CD4-positive, alpha-beta memory T cell (primary cell): ENCODE data around the gene JAK1. TPM values are rescaled to one million over a fixed set of nuclear protein-coding genes. Genes with fewer than 3 reads are reported as not detected.
"Not testable (repeated sequence)": the region's sequence is repeated elsewhere in the genome, so short reads cannot be mapped to it uniquely, and the experiment has no call there.

ENCODE experiments used
- CTCF ChIA-PET: fragments of 350-600 bp; sonication (Branson Sonifier 250); formaldehyde crosslinking; loops from one replicate; lab custom pipeline; 2021; ENCODE audit warnings: inconsistent platforms; ENCODE audit not compliant: partially characterized antibody; lab: Charles Lee
- POLR2A ChIA-PET: fragments of 350-600 bp; sonication (Branson Sonifier 250); formaldehyde crosslinking; loops from one replicate; lab custom pipeline; 2021; ENCODE audit not compliant: partially characterized antibody; lab: Charles Lee
- DNase-seq, 5 donors: peaks; one replicate each; pipeline versions ENCODE4 v3.0.0 to v3.0.0-alpha.2; 2020 to 2022; ENCODE audit warnings: mixed read lengths in 1 of 5
- H3K27ac ChIP-seq: one replicate; pipeline ENCODE4 v1.7.0; 2013; ENCODE audit warnings: low read depth, low read length
- H3K27me3 ChIP-seq: 2 replicates; pipeline ENCODE4 v1.7.0; 2013; ENCODE audit warnings: mild to moderate bottlenecking, low read length, moderate library complexity; ENCODE audit not compliant: insufficient read depth
- H3K36me3 ChIP-seq: 2 replicates; pipeline ENCODE4 v1.7.0; 2013; ENCODE audit warnings: mild to moderate bottlenecking, low read length, moderate library complexity; ENCODE audit not compliant: insufficient read depth
- H3K4me1 ChIP-seq: 2 replicates; pipeline ENCODE4 v1.7.0; 2013; ENCODE audit warnings: mild to moderate bottlenecking, low read length, moderate library complexity; ENCODE audit not compliant: insufficient read depth
- H3K4me3 ChIP-seq, 2 donors: one replicate each; pipeline ENCODE4 v1.7.0; 2013; ENCODE audit warnings: low read length in 2 of 2, mild to moderate bottlenecking in 1 of 2
- H3K9me3 ChIP-seq, 2 donors: one replicate each; pipeline ENCODE4 v1.7.0; 2013; ENCODE audit warnings: low read length in 2 of 2, control low read depth in 1 of 2; ENCODE audit not compliant: control insufficient read depth in 1 of 2
- H3K27ac Mint-ChIP-seq, 7 donors: one replicate each; pipeline ENCODE4 v1.8.0; 2020 to 2021; ENCODE audit warnings: mixed read lengths in 7 of 7, mild to moderate bottlenecking in 6 of 7, inconsistent platforms in 3 of 7, moderate library complexity in 3 of 7
- H3K27me3 Mint-ChIP-seq, 2 donors: one replicate each; pipeline ENCODE4 v1.8.0; 2020 to 2021; ENCODE audit warnings: mixed read lengths in 2 of 2
- H3K36me3 Mint-ChIP-seq, 2 donors: one replicate each; pipeline ENCODE4 v1.8.0; 2020 to 2021; ENCODE audit warnings: mixed read lengths in 2 of 2, inconsistent platforms in 1 of 2, mild to moderate bottlenecking in 1 of 2
- H3K4me1 Mint-ChIP-seq, 4 donors: one replicate each; pipeline ENCODE4 v1.8.0; 2020 to 2021; ENCODE audit warnings: mixed read lengths in 4 of 4, mild to moderate bottlenecking in 1 of 4
- H3K4me3 Mint-ChIP-seq, 8 donors: one replicate each; pipeline ENCODE4 v1.8.0; 2020 to 2021; ENCODE audit warnings: mixed read lengths in 8 of 8, mild to moderate bottlenecking in 7 of 8, moderate library complexity in 6 of 8, inconsistent platforms in 3 of 8
- H3K9me3 Mint-ChIP-seq, 8 donors: one replicate each; pipeline ENCODE4 v1.8.0; 2020 to 2021; ENCODE audit warnings: mixed read lengths in 8 of 8, mild to moderate bottlenecking in 5 of 8, inconsistent platforms in 3 of 8, moderate library complexity in 1 of 8
- intact Hi-C: fragments of 100-400 bp; cut with micrococcal nuclease; formaldehyde crosslinking; loops from one replicate; pipeline ENCODE4 v1.15.1; 2023
- polyA plus RNA-seq, 2 donors: library from polyadenylated mRNA; unstranded; fragments of 300-500 nt; fragmentation: Illumina TruSeq; gene quantifications; one replicate each; pipeline ENCODE4 v1.2.3, GENCODE V29; 2021
- total RNA-seq, 2 experiments: library from RNA; stranded (reverse); gene quantifications; one replicate each; pipeline ENCODE4 v1.2.3, GENCODE V29; 2021

Gene JAK1
- total and polyA plus RNA-seq, 4 experiments from 2014 or later, result 163 to 372 (median 314) TPM

DNA sequence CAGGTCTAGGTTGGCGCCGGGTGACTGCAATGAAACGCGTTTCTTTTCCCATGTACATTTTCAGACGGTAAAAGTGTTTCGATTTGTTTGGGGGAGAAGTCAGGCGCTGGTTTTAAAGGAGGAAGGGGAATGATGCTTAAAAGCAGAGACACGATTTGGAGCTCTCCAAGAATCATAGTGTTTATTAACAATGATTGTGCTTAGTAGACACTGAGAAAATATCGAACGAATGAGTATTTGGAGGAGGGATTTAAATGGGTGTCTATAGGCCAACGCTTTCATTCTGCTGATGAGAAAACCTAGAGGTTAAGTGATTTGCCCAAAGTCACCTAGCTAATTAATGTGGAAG lies 36.9 kb upstream of the JAK1 start:
- ChIA-PET CTCF (interaction anchor here (0.9 to 1.2 kb wide), 4 partner anchors 18 to 135 kb away, joined by 3 to 4 read pairs (median 4); no protein-coding TSS in a partner anchor), POLR2A (interaction anchor here (1.1 to 4.4 kb wide), 9 partner anchors 8 to 126 kb away, joined by 3 to 36 read pairs (median 8); partner anchors contain the start of gene JAK1)
- Histone ChIP-seq H3K9me3 (no peaks in the 10 kb centered on the region), H3K4me3 (peak overlapping the region in 1 of 2 donors; percentile 49), H3K27ac (peak overlapping the region; percentile 52), H3K36me3 (no peaks in the 10 kb centered on the region), H3K4me1 (peaks cover 30% of the 10 kb centered on the region), H3K27me3 (no peaks in the 10 kb centered on the region)
- peak in 2 of 5 donors; percentile 8 to 27 for DNase-seq
- Mint-ChIP-seq H3K9me3 (peaks cover 0 to 4% (median 0%) of the 10 kb centered on the region in 8 donors), H3K4me1 (peaks cover 24 to 49% (median 33%) of the 10 kb centered on the region in 4 donors), H3K36me3 (peaks cover 3% of the 10 kb centered on the region in 2 donors), H3K4me3 (peak overlapping the region; percentile 77 to 90 (median 89)), H3K27ac (peak overlapping the region; percentile 47 to 90 (median 80)), H3K27me3 (no peaks in the 10 kb centered on the region)
- intact Hi-C loops, result loop anchor here (2.0 to 5.0 kb wide), 2 partner anchors 64 to 141 kb away; no protein-coding TSS in a partner anchor

DNA sequence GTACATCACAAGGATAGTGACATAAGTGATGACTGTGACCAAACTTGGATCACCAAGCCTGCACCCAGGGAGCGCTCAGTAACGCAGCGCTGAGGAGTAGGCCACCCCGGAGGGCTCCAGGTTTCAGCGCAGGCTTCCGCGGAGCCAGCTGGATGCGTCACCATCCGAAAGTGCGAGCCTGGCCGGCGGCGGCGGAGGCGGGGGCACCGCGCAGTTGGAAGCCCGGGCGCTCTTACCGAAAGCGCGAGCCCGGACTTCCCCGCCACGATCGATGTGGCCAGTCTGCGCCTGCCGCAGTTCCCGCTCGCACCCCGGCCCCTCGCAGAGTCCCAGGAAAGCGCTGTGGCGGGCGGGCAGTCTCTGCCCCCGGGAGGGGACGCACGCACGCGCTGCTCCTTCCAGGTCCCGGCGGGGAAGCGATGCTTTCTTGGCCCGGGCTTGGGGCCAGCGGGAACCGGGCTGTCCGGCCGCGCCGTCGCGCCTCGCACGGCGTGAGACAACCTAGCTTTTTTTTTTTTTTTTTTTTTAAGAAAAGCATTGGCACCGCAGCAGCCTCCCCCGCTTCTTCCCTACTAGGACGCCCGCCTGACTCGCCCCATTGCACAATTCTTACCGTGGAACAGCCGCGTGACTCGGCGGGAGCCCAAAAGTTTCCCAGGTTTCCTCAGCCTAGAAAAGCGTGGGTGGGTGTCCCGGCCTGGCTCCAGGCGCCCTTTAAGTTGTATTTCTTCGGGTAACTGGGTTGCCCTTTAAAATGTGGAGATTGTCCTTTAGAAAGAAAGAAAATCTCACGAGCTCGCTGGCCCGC lies 36.4 kb upstream of the JAK1 start:
- Histone ChIP-seq H3K27me3 (no peaks in the 10 kb centered on the region), H3K4me3 (peak overlapping the region; percentile 33 to 49), H3K27ac (peak overlapping the region; percentile 52), H3K9me3 (no peaks in the 10 kb centered on the region), H3K36me3 (no peaks in the 10 kb centered on the region), H3K4me1 (peaks cover 25% of the 10 kb centered on the region)
- CTCF ChIA-PET, result interaction anchor here (0.8 to 2.1 kb wide), 8 partner anchors 10 to 134 kb away, joined by 3 to 8 read pairs (median 3); no protein-coding TSS in a partner anchor
- peak; percentile 67 to 87 (median 72) for DNase-seq
- POLR2A ChIA-PET, result interaction anchor here (1.1 to 4.4 kb wide), 9 partner anchors 8 to 125 kb away, joined by 3 to 36 read pairs (median 8); partner anchors contain the start of gene JAK1
- Mint-ChIP-seq H3K9me3 (peaks cover 0 to 4% (median 0%) of the 10 kb centered on the region in 8 donors), H3K27me3 (no peaks in the 10 kb centered on the region), H3K27ac (peak overlapping the region; percentile 57 to 96 (median 89)), H3K4me3 (peak overlapping the region; percentile 77 to 90 (median 89)), H3K36me3 (peaks cover 3% of the 10 kb centered on the region in 2 donors), H3K4me1 (peaks cover 21 to 43% (median 30%) of the 10 kb centered on the region in 4 donors)
- intact Hi-C loops, result loop anchor here (1.0 to 5.0 kb wide), 3 partner anchors 36 to 140 kb away; partner anchors contain the start of gene JAK1

- peak overlapping the region; percentile 57 to 96 (median 93) for H3K27ac Mint-ChIP-seq
- Histone ChIP-seq H3K4me3 (peak overlapping the region; percentile 33 to 49), H3K9me3 (no peaks in the 10 kb centered on the region), H3K36me3 (no peaks in the 10 kb centered on the region), H3K27me3 (no peaks in the 10 kb centered on the region), H3K27ac (peak overlapping the region; percentile 52), H3K4me1 (peaks cover 25% of the 10 kb centered on the region)
- POLR2A ChIA-PET, result interaction anchor here (1.4 to 4.4 kb wide), 7 partner anchors 9 to 125 kb away, joined by 3 to 36 read pairs (median 11); partner anchors contain the start of gene JAK1
- peaks cover 3% of the 10 kb centered on the region in 2 donors for H3K36me3 Mint-ChIP-seq
- peaks cover 21 to 43% (median 30%) of the 10 kb centered on the region in 4 donors for H3K4me1 Mint-ChIP-seq
- intact Hi-C loops, result loop anchor here (1.0 to 5.0 kb wide), 3 partner anchors 36 to 140 kb away; partner anchors contain the start of gene JAK1
- no peaks in the 10 kb centered on the region for H3K27me3 Mint-ChIP-seq
- DNase-seq, result no peak
- CTCF ChIA-PET, result interaction anchor here (0.8 to 2.1 kb wide), 6 partner anchors 9 to 124 kb away, joined by 3 to 8 read pairs (median 3); no protein-coding TSS in a partner anchor
- peak overlapping the region; percentile 68 to 90 (median 89) for H3K4me3 Mint-ChIP-seq
- peaks cover 0 to 4% (median 0%) of the 10 kb centered on the region in 8 donors for H3K9me3 Mint-ChIP-seq
Measured at GRCh38 chr1:65002156-65002507, 35.8 kb upstream of the JAK1 start.

- CTCF ChIA-PET, result interaction anchor here (1.0 to 2.1 kb wide), 5 partner anchors 9 to 124 kb away, joined by 3 to 8 read pairs (median 3); no protein-coding TSS in a partner anchor
- H3K9me3 Mint-ChIP-seq, result peaks cover 0 to 4% (median 0%) of the 10 kb centered on the region in 8 donors
- peak; percentile 63 to 81 (median 66) for DNase-seq
Measured at GRCh38 chr1:65001231-65001792, 35.0 kb upstream of the JAK1 start.

GRCh38 chr1:64998425-64998948 lies 32.1 kb upstream of the JAK1 start:
- H3K27ac Mint-ChIP-seq, H3K9me3 ChIP-seq, DNase-seq, H3K27ac ChIP-seq, H3K4me3 Mint-ChIP-seq, H3K36me3 ChIP-seq, H3K36me3 Mint-ChIP-seq, H3K4me3 ChIP-seq, H3K27me3 Mint-ChIP-seq, H3K9me3 Mint-ChIP-seq, CTCF ChIA-PET, H3K27me3 ChIP-seq, intact Hi-C loops: not testable (repeated sequence)
- H3K4me1 ChIP-seq, result peaks cover 24% of the 10 kb centered on the region
- POLR2A ChIA-PET, result interaction anchor here (0.6 kb wide), 1 partner anchor 51 kb away, joined by 3 read pairs; no protein-coding TSS in a partner anchor
- H3K4me1 Mint-ChIP-seq, result peaks cover 19 to 35% (median 26%) of the 10 kb centered on the region in 4 donors

More at GRCh38 chr1:65001231-65001792, 35.0 kb upstream of the JAK1 start:
- H3K27ac Mint-ChIP-seq, result peak overlapping the region; percentile 57 to 96 (median 93)
- Histone ChIP-seq H3K4me3 (peak overlapping the region; percentile 33 to 49), H3K4me1 (peaks cover 25% of the 10 kb centered on the region), H3K9me3 (no peaks in the 10 kb centered on the region), H3K27ac (peak overlapping the region; percentile 52), H3K27me3 (no peaks in the 10 kb centered on the region), H3K36me3 (no peaks in the 10 kb centered on the region)
- H3K36me3 Mint-ChIP-seq, result peaks cover 3% of the 10 kb centered on the region in 2 donors
- intact Hi-C loops, result loop anchor here (5.0 kb wide), 1 partner anchor 139 kb away; no protein-coding TSS in a partner anchor
- H3K4me1 Mint-ChIP-seq, result peaks cover 21 to 43% (median 29%) of the 10 kb centered on the region in 4 donors
- POLR2A ChIA-PET, result interaction anchor here (2.5 to 4.4 kb wide), 5 partner anchors 35 to 124 kb away, joined by 8 to 36 read pairs (median 13); partner anchors contain the start of gene JAK1
- H3K27me3 Mint-ChIP-seq, result no peaks in the 10 kb centered on the region
- peak overlapping the region; percentile 68 to 90 (median 89) for H3K4me3 Mint-ChIP-seq

- Histone ChIP-seq H3K4me3 (no peak overlapping the region), H3K4me1 (peaks cover 12% of the 10 kb centered on the region), H3K27ac (no peak overlapping the region), H3K36me3 (no peaks in the 10 kb centered on the region), H3K9me3 (no peaks in the 10 kb centered on the region), H3K27me3 (no peaks in the 10 kb centered on the region)
- DNase-seq, result no peak
- peaks cover 8 to 21% (median 16%) of the 10 kb centered on the region in 4 donors for H3K4me1 Mint-ChIP-seq
- peaks cover 0 to 11% of the 10 kb centered on the region in 2 donors for H3K36me3 Mint-ChIP-seq
- intact Hi-C loops, result no loop called here
- H3K27me3 Mint-ChIP-seq, result no peaks in the 10 kb centered on the region
- POLR2A ChIA-PET, result no interaction called here
- no peak overlapping the region for H3K27ac Mint-ChIP-seq
- no peak overlapping the region for H3K4me3 Mint-ChIP-seq
- peaks cover 0 to 4% (median 0%) of the 10 kb centered on the region in 8 donors for H3K9me3 Mint-ChIP-seq
- CTCF ChIA-PET, result no interaction called here
Measured at GRCh38 chr1:64996541-64997257, 30.4 kb upstream of the JAK1 start.
